ENCODE results near the gene NFILZ. TPM values are rescaled to one million over a fixed set of nuclear protein-coding genes. Genes with fewer than 3 reads are reported as not detected.

NFILZ gene
- polyA plus RNA-seq, 1 experiment, result not detected

DNA sequence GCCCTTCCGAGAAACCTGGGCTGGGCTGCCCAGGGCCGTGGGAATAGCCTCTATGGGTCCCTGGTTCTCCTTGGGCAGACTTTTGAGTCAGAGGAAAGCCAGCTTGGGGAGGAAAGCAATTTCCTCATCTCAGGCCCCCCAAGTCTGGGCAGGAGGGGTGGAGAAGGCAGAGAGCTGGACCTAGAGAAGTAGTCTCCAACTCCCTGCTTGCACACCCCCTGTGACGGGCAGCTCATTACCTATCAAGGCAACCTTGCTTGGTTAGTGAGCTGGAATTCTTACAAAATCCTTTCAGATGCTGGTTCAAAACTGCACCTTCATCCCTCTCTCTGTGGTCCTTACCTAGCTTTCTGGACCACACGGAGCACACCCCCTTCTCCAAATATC, 34.2 kb downstream of the NFILZ start:
- no peak for DNase-seq (ENCODE audit: low read depth, low spot score)
- H3K9me3 ChIP-seq (ENCODE audit: control insufficient read depth, insufficient read depth, low read length), result peaks cover 3% of the 10 kb centered on the region; the same call in 1 of the 2 replicates
- ChIA-PET CTCF (no interaction called here), POLR2A (no interaction called here)
- no peak overlapping the region for H3K27ac ChIP-seq (ENCODE audit: low read depth, low read length)
- no peaks in the 10 kb centered on the region for H3K27me3 ChIP-seq (ENCODE audit: control insufficient read depth, insufficient read depth, low read length)
- no peak overlapping the region for H3K4me3 ChIP-seq (ENCODE audit: low read depth, low read length)
- TF ChIP-seq, protein P1, sequence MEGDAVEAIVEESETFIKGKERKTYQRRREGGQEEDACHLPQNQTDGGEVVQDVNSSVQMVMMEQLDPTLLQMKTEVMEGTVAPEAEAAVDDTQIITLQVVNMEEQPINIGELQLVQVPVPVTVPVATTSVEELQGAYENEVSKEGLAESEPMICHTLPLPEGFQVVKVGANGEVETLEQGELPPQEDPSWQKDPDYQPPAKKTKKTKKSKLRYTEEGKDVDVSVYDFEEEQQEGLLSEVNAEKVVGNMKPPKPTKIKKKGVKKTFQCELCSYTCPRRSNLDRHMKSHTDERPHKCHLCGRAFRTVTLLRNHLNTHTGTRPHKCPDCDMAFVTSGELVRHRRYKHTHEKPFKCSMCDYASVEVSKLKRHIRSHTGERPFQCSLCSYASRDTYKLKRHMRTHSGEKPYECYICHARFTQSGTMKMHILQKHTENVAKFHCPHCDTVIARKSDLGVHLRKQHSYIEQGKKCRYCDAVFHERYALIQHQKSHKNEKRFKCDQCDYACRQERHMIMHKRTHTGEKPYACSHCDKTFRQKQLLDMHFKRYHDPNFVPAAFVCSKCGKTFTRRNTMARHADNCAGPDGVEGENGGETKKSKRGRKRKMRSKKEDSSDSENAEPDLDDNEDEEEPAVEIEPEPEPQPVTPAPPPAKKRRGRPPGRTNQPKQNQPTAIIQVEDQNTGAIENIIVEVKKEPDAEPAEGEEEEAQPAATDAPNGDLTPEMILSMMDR (IDR thresholded peaks at IDR 0.05; ENCODE audit: low read depth, low read length), result no peak

DNA sequence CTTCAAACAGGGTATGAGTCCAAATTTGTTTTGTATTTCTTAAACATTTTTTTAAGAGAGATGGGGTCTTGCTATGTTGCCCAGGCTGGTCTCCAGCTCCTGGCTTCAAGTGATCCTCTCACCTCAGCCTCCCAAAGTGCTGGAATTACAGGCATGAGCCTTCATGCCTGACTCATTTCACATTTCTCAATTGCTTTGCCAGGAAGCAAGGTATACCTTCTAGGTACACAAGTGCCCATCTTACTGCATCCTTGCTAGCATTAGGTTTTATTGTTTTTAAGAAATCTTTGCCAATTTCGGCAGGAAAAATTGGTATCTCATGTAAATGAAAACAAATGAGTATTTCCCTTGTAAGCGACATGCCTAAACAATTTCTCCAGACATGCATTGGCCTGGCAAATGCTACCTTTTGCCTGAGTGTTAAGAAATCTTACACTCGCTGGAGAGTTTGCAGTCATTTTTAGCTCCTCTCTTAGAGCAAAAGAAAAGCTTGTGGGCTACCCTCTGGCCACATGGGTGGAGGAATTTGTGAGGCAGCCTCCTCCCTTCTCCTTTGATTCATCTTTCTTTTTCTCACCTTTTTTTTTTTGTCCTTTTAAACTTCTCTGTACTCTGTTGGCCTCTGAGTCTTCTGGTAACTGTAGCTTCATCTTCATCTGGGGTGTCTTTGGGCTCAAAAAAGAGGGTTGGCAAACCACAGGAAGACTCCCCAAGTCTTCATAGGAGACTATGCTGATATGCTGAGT, 35.2 kb downstream of the NFILZ start:
- POLR2A ChIA-PET, result no interaction called here
- CTCF ChIA-PET, result interaction anchor here (0.7 to 0.8 kb wide), 2 partner anchors 11 to 22 kb away, joined by 3 read pairs; no protein-coding TSS in a partner anchor
- no peak overlapping the region for H3K4me3 ChIP-seq (ENCODE audit: low read depth, low read length)
- H3K27me3 ChIP-seq (ENCODE audit: control insufficient read depth, insufficient read depth, low read length), result no peaks in the 10 kb centered on the region
- TF ChIP-seq, protein P1 (IDR thresholded peaks at IDR 0.05; ENCODE audit: low read depth, low read length), result no peak
- no peak overlapping the region for H3K27ac ChIP-seq (ENCODE audit: low read depth, low read length)
- peaks cover 3% of the 10 kb centered on the region; the same call in 1 of the 2 replicates for H3K9me3 ChIP-seq (ENCODE audit: control insufficient read depth, insufficient read depth, low read length)
- no peak for DNase-seq (ENCODE audit: low read depth, low spot score)

DNA sequence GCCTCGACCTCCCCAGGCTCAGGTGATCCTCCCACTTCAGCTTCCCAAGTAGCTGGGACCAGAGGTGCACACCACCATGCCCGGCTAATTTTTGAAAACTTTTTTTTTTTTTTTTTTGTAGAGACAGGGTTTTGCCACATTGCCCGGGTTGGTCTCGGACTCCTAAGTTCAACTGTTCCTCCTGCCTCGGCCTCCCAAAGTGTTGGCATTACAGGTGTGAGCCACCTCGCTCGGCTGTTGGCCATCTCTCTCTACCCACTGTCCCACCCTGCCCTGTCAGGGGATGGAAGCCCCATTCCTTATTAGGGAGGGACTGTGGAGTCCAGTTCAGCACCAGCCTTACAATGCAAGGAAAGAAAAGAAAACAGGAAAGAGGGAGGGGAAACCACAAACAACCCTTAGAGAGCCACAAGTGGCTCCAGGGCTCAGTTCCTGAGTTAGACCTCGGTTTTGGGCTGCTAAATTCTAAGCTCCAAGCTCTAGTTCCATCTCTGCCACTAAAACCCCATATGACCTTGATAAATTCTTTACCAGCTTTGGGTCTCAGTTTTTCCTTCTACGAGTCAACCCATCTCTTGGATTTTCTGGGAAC, 36.5 kb downstream of the NFILZ start:
- ChIA-PET POLR2A (no interaction called here), CTCF (interaction anchor here (1.3 kb wide), 1 partner anchor 12 kb away, joined by 4 read pairs; no protein-coding TSS in a partner anchor)
- Histone ChIP-seq H3K4me3 (ENCODE audit: low read depth, low read length) (no peak overlapping the region), H3K27ac (ENCODE audit: low read depth, low read length) (no peak overlapping the region), H3K9me3 (ENCODE audit: control insufficient read depth, insufficient read depth, low read length) (peaks cover 11% of the 10 kb centered on the region; the same call in 1 of the 2 replicates), H3K27me3 (ENCODE audit: control insufficient read depth, insufficient read depth, low read length) (no peaks in the 10 kb centered on the region)
- TF ChIP-seq, protein P1 (IDR thresholded peaks at IDR 0.05; ENCODE audit: low read depth, low read length), result no peak
- DNase-seq (ENCODE audit: low read depth, low spot score), result no peak

DNA sequence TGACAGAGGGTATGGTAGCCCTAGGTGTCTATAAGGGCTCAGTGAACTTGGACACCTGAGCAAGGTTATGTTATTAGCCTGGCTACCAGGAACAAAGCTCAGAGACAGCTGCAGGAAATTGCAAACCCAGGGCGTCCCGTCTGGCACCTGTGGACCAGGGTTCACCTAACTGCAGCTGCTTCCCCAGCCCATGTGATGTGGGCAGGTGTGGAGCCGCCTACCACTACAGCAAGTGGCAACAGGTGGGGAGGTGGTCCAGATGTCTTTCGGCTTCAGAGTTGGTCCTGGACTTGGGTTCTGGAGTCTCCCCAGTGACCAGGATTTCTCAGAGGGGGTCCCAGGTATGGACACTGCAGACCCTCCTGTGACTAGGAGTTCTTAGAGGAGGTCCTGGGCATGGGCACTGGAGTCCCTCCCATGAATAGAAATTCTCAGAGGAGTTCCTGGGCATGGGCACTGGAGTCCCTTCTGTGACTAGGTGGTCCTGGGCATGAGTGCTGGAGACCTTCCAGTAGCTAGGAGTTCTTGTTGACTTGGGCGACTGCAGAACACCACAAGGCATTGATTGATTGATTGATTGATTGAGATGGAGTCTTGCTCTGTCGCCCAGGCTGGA, 43.0 kb downstream of the NFILZ start:
- Histone ChIP-seq H3K27ac (ENCODE audit: low read depth, low read length) (no peak overlapping the region), H3K9me3 (ENCODE audit: control insufficient read depth, insufficient read depth, low read length) (peaks cover 28% of the 10 kb centered on the region), H3K27me3 (ENCODE audit: control insufficient read depth, insufficient read depth, low read length) (no peaks in the 10 kb centered on the region), H3K4me3 (ENCODE audit: low read depth, low read length) (no peak overlapping the region)
- DNase-seq (ENCODE audit: low read depth, low spot score), result no peak
- TF ChIP-seq, protein P1 (IDR thresholded peaks at IDR 0.05; ENCODE audit: low read depth, low read length), result no peak
- ChIA-PET CTCF (interaction anchor here (0.5 kb wide), 1 partner anchor 31 kb away, joined by 4 read pairs; no protein-coding TSS in a partner anchor), POLR2A (no interaction called here)

DNA sequence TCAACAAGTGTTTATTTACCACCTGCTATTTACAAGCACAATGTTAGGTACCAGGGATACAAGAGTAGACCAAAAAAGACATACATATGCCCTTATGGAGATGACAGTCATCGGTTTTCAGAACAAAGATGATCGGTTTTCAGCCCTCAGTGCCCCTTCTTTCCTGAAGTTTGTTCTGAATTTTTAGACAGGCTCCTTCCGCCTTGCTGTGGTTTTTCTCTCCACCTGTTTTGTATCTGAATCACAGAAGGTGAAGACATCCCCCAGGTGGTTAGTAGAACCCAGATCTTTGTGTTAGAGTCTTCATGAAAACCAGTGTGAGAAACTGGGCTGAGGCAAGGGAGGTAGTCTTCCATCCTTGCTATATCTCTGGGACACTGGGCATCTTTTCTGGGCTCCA, 44.6 kb downstream of the NFILZ start:
- DNase-seq (ENCODE audit: low read depth, low spot score), result no peak
- TF ChIP-seq, protein P1 (IDR thresholded peaks at IDR 0.05; ENCODE audit: low read depth, low read length), result no peak
- Histone ChIP-seq H3K27me3 (ENCODE audit: control insufficient read depth, insufficient read depth, low read length) (no peaks in the 10 kb centered on the region), H3K4me3 (ENCODE audit: low read depth, low read length) (no peak overlapping the region), H3K9me3 (ENCODE audit: control insufficient read depth, insufficient read depth, low read length) (peaks cover 37% of the 10 kb centered on the region), H3K27ac (ENCODE audit: low read depth, low read length) (no peak overlapping the region)
- CTCF ChIA-PET, result no interaction called here
- POLR2A ChIA-PET, result no interaction called here

All from AG04450 (cell line).